Trophoblast cell (in vitro differentiated cells and primary cell): ENCODE data around the gene CYP27C1.

Source experiments
- DNase-seq, 2 donors: peaks; one replicate each; pipeline ENCODE4 v3.0.0-alpha.2; 2016
- H2AFZ ChIP-seq: 2 replicates; pipeline ENCODE4 v1.6.1; 2013; ENCODE audit warnings: low read length, moderate library complexity, mild to moderate bottlenecking; ENCODE audit not compliant: insufficient read depth, poor library complexity
- H2AK5ac ChIP-seq: 2 replicates; pipeline ENCODE4 v1.6.1; 2013; ENCODE audit warnings: mild to moderate bottlenecking, low read length
- H2BK120ac ChIP-seq: 2 replicates; pipeline ENCODE4 v1.6.1; 2013; ENCODE audit warnings: low read length, mild to moderate bottlenecking, moderate library complexity; ENCODE audit not compliant: insufficient read depth, poor library complexity
- H2BK12ac ChIP-seq: 2 replicates; pipeline ENCODE4 v1.6.1; 2013; ENCODE audit warnings: mild to moderate bottlenecking, low read length, moderate library complexity
- H2BK5ac ChIP-seq: 2 replicates; pipeline ENCODE4 v1.6.1; 2013; ENCODE audit warnings: low read length, low read depth, moderate library complexity, mild to moderate bottlenecking; ENCODE audit not compliant: poor library complexity
- H3K14ac ChIP-seq: 2 replicates; pipeline ENCODE4 v1.6.1; 2013; ENCODE audit warnings: mild to moderate bottlenecking, low read length
- H3K18ac ChIP-seq: 2 replicates; pipeline ENCODE4 v1.6.1; 2013; ENCODE audit warnings: mild to moderate bottlenecking, low read length
- H3K23ac ChIP-seq: 2 replicates; pipeline ENCODE4 v1.6.1; 2013; ENCODE audit warnings: low read length
- H3K27ac ChIP-seq: 2 replicates; pipeline ENCODE4 v1.5.1; 2013; ENCODE audit warnings: low read depth, mild to moderate bottlenecking, inconsistent platforms, low read length, moderate library complexity
- H3K27me3 ChIP-seq: 2 replicates; pipeline ENCODE4 v1.6.1; 2013; ENCODE audit warnings: inconsistent platforms, mild to moderate bottlenecking, low read length, moderate library complexity; ENCODE audit not compliant: insufficient read depth
- H3K36me3 ChIP-seq, 2 experiments: 1 replicate in 1 of 2; 2 replicates in 1 of 2; pipeline ENCODE4 v1.6.1; 2013; ENCODE audit warnings: low read length in 2 of 2, mild to moderate bottlenecking in 2 of 2, moderate library complexity in 1 of 2; ENCODE audit not compliant: insufficient read depth in 2 of 2, control insufficient read depth in 1 of 2
- H3K4ac ChIP-seq: 2 replicates; pipeline ENCODE4 v1.6.1; 2013; ENCODE audit warnings: low read depth, mild to moderate bottlenecking, low read length, moderate library complexity
- H3K4me1 ChIP-seq, 2 experiments: 1 replicate in 1 of 2; 2 replicates in 1 of 2; pipeline ENCODE4 v1.6.1; 2013; ENCODE audit warnings: low read length in 2 of 2, mild to moderate bottlenecking in 2 of 2, moderate library complexity in 1 of 2; ENCODE audit not compliant: insufficient read depth in 2 of 2, control insufficient read depth in 1 of 2
- H3K4me2 ChIP-seq: 2 replicates; pipeline ENCODE4 v1.6.1; 2013; ENCODE audit warnings: inconsistent platforms, mild to moderate bottlenecking, low read length, moderate library complexity
- H3K4me3 ChIP-seq: 2 replicates; pipeline ENCODE4 v1.5.1; 2013; ENCODE audit warnings: mild to moderate bottlenecking, low read depth, low read length, inconsistent platforms
- H3K79me1 ChIP-seq: one replicate; pipeline ENCODE4 v1.6.1; 2013; ENCODE audit warnings: low read length
- H3K79me2 ChIP-seq: 2 replicates; pipeline ENCODE4 v1.6.1; 2013; ENCODE audit warnings: low read length, mild to moderate bottlenecking; ENCODE audit not compliant: control insufficient read depth, insufficient read depth, poor library complexity
- H3K9ac ChIP-seq: 2 replicates; pipeline ENCODE4 v1.6.1; 2013; ENCODE audit warnings: mild to moderate bottlenecking, low read length
- H3K9me3 ChIP-seq: 2 replicates; pipeline ENCODE4 v1.6.1; 2013; ENCODE audit warnings: low read depth, mild to moderate bottlenecking, control low read depth, inconsistent platforms, low read length; ENCODE audit not compliant: insufficient read depth
- H4K12ac ChIP-seq: 2 replicates; pipeline ENCODE4 v1.6.1; 2013; ENCODE audit warnings: low read depth, mild to moderate bottlenecking, low read length, moderate library complexity
- H4K8ac ChIP-seq: 2 replicates; pipeline ENCODE4 v1.6.1; 2013; ENCODE audit warnings: low read depth, mild to moderate bottlenecking, low read length, moderate library complexity
- H4K91ac ChIP-seq: one replicate; pipeline ENCODE4 v1.6.1; 2013; ENCODE audit warnings: low read depth, mild to moderate bottlenecking, low read length, moderate library complexity
- WGBS: extraction: QIAGEN DNeasy Blood & Tissue Kit; methylation state at CpG from one replicate; pipeline ENCODE4 v1.1.7; 2013; ENCODE audit warnings: missing lambda C conversion rate; ENCODE audit not compliant: insufficient read length, insufficient coverage; ENCODE audit errors: extremely low coverage; 5-methylcytosine and 5-hydroxymethylcytosine counted together

Gene CYP27C1

DNA sequence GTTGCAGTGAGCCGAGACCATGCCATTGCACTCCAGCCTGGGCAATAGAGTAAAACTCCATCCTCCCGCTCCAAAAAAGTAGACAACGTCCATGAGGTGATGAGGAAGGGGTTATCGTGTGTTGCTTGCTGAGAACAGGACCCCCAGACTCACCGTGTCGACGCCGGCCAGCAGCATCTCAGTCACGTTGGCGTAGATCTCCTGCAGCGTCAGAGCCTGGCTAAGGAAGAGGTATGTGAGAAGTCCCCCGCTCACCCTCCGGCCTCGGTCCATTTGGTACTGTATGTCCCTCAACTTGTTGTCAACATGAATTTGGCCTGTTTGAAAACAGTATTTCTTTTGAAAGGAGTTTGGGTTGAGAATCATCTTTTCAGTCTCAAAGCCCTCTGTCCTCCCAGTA is 20.9 kb downstream of the CYP27C1 start:
- H4K8ac ChIP-seq = no peak overlapping the region
- H3K36me3 ChIP-seq = peaks cover 0 to 4% of the 10 kb centered on the region in 2 experiments
- H3K9me3 ChIP-seq = no peaks in the 10 kb centered on the region
- no peak overlapping the region for H3K4ac ChIP-seq
- no peak overlapping the region for H4K91ac ChIP-seq
- no peaks in the 10 kb centered on the region for H3K4me1 ChIP-seq
- H3K23ac ChIP-seq = no peak overlapping the region
- H2BK12ac ChIP-seq = no peak overlapping the region
- no peaks in the 10 kb centered on the region for H3K79me2 ChIP-seq
- H2AFZ ChIP-seq = no peak overlapping the region
- DNase-seq = no peak
- no peak overlapping the region for H3K27ac ChIP-seq
- no peak overlapping the region for H3K4me3 ChIP-seq
- H2AK5ac ChIP-seq = no peak overlapping the region
- no peak overlapping the region for H3K14ac ChIP-seq
- no CpG with 5 or more reads among the region's 14 CpGs for WGBS
- H2BK120ac ChIP-seq = no peak overlapping the region
- H3K4me2 ChIP-seq = no peak overlapping the region
- no peak overlapping the region for H4K12ac ChIP-seq
- no peak overlapping the region for H3K18ac ChIP-seq
- no peak overlapping the region for H3K9ac ChIP-seq
- no peaks in the 10 kb centered on the region for H3K27me3 ChIP-seq
- H3K79me1 ChIP-seq = no peaks in the 10 kb centered on the region
- H2BK5ac ChIP-seq = no peak overlapping the region

DNA sequence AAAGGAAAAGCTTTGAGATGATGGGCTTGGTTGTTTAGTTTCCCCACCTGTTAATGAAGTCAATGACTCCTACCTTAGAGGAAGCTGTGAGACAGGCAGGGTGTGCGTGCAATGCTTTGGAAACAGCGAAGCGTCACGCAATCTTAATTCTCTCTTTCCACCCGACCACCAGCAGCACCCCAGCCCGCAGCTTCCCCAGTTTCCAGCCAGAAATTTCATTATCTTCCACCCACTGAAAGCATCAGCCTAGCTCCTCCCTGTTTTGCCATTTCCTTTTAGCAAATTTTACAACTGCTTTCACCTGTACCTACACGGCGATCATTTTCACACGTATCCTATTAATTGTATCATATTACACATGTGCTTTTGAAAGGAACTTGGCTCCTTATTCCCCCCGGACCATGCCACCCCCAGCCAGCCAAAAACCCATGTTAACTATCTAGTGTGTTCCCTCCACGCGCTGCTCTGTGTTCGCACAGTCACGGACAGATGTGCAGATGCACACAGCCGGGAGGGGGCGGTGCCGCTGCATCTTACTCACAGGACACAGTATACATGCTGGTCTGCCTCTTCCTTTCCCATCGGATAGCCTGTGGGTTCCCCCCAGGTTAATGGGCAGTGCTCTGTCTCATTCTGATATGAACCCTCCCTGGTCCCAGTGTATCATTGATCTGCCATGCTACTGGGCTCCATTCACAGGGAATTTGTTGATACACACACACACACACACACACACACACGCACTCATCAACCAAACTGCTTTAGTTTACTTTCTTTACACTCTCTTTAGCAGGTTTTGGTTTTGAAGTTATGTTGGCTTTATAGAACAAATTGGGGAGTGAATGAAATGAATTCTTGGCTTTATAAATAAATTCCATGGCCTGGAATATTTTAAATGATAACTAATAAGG is 22.4 kb downstream of the CYP27C1 start:
- H3K9me3 ChIP-seq = no peaks in the 10 kb centered on the region
- no peak overlapping the region for H3K23ac ChIP-seq
- no peaks in the 10 kb centered on the region for H3K4me1 ChIP-seq
- H2BK120ac ChIP-seq = no peak overlapping the region
- H3K27me3 ChIP-seq = no peaks in the 10 kb centered on the region
- no peak overlapping the region for H3K27ac ChIP-seq
- no peak overlapping the region for H2BK5ac ChIP-seq
- peaks cover 0 to 7% of the 10 kb centered on the region in 2 experiments for H3K36me3 ChIP-seq
- H3K79me2 ChIP-seq = no peaks in the 10 kb centered on the region
- no peak overlapping the region for H3K18ac ChIP-seq
- no peak overlapping the region for H3K4ac ChIP-seq
- no peak overlapping the region for H3K9ac ChIP-seq
- H2AK5ac ChIP-seq = no peak overlapping the region
- peak; percentile 74 to 81 for DNase-seq
- H2BK12ac ChIP-seq = no peak overlapping the region
- H3K4me2 ChIP-seq = no peak overlapping the region
- no peaks in the 10 kb centered on the region for H3K79me1 ChIP-seq
- H4K12ac ChIP-seq = no peak overlapping the region
- no CpG with 5 or more reads among the region's 19 CpGs for WGBS
- H4K91ac ChIP-seq = no peak overlapping the region
- no peak overlapping the region for H2AFZ ChIP-seq
- no peak overlapping the region for H3K14ac ChIP-seq
- H3K4me3 ChIP-seq = no peak overlapping the region
- H4K8ac ChIP-seq = no peak overlapping the region

DNA sequence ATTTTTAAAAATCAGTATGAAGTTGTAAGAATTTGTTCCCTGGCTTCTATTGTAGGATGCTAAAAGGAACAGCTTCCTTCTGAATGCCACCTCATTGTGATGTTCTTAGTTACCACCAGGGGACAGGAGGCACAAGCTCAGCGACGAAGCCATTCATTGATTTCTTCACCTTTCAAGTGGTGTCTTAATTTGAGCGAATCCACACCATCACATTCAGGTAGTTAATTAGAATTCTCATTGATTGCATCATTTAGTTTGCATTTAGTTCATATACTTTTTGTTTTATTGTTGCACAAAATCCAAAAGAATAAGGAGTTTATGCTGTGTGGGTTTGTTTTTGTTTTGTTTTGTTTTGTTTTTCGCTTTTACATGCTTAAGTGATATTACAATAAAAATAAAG is 23.1 kb downstream of the CYP27C1 start:
- no peak overlapping the region for H3K18ac ChIP-seq
- no peak overlapping the region for H3K23ac ChIP-seq
- H3K4me2 ChIP-seq = no peak overlapping the region
- DNase-seq = peak in 1 of 2 donors; percentile 70
- no peaks in the 10 kb centered on the region for H3K4me1 ChIP-seq
- H3K9me3 ChIP-seq = peaks cover 2% of the 10 kb centered on the region
- no peak overlapping the region for H2BK12ac ChIP-seq
- no peak overlapping the region for H2BK5ac ChIP-seq
- no CpG with 5 or more reads among the region's 4 CpGs for WGBS
- H3K9ac ChIP-seq = no peak overlapping the region
- no peak overlapping the region for H4K12ac ChIP-seq
- no peaks in the 10 kb centered on the region for H3K79me2 ChIP-seq
- H3K27me3 ChIP-seq = no peaks in the 10 kb centered on the region
- H3K36me3 ChIP-seq = peaks cover 0 to 7% of the 10 kb centered on the region in 2 experiments
- H3K79me1 ChIP-seq = no peaks in the 10 kb centered on the region
- H3K4ac ChIP-seq = no peak overlapping the region
- no peak overlapping the region for H3K14ac ChIP-seq
- H4K8ac ChIP-seq = no peak overlapping the region
- H4K91ac ChIP-seq = no peak overlapping the region
- H3K4me3 ChIP-seq = no peak overlapping the region
- H2BK120ac ChIP-seq = no peak overlapping the region
- no peak overlapping the region for H2AFZ ChIP-seq
- H3K27ac ChIP-seq = no peak overlapping the region
- no peak overlapping the region for H2AK5ac ChIP-seq

DNA sequence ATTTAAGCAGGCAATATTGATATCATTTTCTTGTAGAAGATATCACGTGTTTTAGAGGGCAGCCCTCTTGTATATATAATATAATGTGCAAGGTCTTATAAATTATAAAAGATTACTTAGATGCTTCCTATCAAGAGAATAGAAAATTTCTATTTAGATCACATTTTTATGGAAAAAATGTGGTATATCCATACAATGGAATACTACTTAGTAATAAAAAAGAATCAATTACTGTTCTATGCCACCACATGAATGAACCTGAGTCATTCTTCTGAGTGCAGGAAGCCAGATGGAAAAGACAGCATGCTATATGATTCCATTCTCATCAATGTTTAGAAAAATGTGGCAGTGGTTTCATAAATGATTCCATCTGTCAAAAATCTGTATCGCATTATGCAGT is 23.6 kb downstream of the CYP27C1 start:
- Histone ChIP-seq H3K4me1 (no peaks in the 10 kb centered on the region), H3K9me3 (peaks cover 2% of the 10 kb centered on the region), H2BK5ac (no peak overlapping the region), H2BK120ac (no peak overlapping the region), H3K27ac (no peak overlapping the region), H3K4me3 (no peak overlapping the region), H2BK12ac (no peak overlapping the region), H3K27me3 (no peaks in the 10 kb centered on the region), H3K4ac (no peak overlapping the region), H2AFZ (no peak overlapping the region), H3K9ac (no peak overlapping the region), H3K18ac (no peak overlapping the region), H3K36me3 (peaks cover 0 to 7% of the 10 kb centered on the region in 2 experiments), H3K14ac (no peak overlapping the region), H4K91ac (no peak overlapping the region), H3K79me2 (no peaks in the 10 kb centered on the region), H3K79me1 (no peaks in the 10 kb centered on the region), H4K12ac (no peak overlapping the region), H3K23ac (no peak overlapping the region), H2AK5ac (no peak overlapping the region), H3K4me2 (no peak overlapping the region), H4K8ac (no peak overlapping the region)
- WGBS = no CpG with 5 or more reads among the region's 2 CpGs
- no peak for DNase-seq
